ENCODE measurements around the gene KLK6. TPM values are rescaled to one million over a fixed set of nuclear protein-coding genes. Genes with fewer than 3 reads are reported as not detected.

Gene KLK6
- total and polyA plus RNA-seq, 2 of the 13 experiments (the other 11 are each of a cell fraction or from before 2014, with no cell fraction given): 0.15 to 1.8 TPM

DNA sequence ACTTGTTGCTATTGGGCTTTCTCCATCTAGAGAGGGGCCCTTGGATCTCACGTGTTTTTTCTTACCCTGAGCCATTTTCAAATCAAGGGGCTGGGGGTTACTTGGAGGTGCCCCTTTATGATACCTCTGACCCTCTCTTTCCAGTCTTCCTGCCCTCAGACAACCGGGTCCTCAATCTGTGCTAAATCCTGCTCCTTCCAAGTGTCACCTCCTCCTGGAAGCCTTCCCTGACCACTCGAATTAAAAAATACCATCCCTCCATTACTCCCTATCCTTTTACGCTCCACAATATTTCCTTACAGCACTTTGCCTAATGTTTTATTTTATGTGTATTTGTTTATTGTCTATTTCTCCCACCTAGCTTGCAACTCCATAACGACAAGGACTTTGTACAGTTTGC is 28.7 kb upstream of the KLK6 start (continued):
- TF ChIP-seq, protein P1, sequence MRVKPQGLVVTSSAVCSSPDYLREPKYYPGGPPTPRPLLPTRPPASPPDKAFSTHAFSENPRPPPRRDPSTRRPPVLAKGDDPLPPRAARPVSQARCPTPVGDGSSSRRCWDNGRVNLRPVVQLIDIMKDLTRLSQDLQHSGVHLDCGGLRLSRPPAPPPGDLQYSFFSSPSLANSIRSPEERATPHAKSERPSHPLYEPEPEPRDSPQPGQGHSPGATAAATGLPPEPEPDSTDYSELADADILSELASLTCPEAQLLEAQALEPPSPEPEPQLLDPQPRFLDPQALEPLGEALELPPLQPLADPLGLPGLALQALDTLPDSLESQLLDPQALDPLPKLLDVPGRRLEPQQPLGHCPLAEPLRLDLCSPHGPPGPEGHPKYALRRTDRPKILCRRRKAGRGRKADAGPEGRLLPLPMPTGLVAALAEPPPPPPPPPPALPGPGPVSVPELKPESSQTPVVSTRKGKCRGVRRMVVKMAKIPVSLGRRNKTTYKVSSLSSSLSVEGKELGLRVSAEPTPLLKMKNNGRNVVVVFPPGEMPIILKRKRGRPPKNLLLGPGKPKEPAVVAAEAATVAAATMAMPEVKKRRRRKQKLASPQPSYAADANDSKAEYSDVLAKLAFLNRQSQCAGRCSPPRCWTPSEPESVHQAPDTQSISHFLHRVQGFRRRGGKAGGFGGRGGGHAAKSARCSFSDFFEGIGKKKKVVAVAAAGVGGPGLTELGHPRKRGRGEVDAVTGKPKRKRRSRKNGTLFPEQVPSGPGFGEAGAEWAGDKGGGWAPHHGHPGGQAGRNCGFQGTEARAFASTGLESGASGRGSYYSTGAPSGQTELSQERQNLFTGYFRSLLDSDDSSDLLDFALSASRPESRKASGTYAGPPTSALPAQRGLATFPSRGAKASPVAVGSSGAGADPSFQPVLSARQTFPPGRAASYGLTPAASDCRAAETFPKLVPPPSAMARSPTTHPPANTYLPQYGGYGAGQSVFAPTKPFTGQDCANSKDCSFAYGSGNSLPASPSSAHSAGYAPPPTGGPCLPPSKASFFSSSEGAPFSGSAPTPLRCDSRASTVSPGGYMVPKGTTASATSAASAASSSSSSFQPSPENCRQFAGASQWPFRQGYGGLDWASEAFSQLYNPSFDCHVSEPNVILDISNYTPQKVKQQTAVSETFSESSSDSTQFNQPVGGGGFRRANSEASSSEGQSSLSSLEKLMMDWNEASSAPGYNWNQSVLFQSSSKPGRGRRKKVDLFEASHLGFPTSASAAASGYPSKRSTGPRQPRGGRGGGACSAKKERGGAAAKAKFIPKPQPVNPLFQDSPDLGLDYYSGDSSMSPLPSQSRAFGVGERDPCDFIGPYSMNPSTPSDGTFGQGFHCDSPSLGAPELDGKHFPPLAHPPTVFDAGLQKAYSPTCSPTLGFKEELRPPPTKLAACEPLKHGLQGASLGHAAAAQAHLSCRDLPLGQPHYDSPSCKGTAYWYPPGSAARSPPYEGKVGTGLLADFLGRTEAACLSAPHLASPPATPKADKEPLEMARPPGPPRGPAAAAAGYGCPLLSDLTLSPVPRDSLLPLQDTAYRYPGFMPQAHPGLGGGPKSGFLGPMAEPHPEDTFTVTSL (CRISPR knock-in tag; IDR thresholded peaks at IDR 0.05; ENCODE audit: borderline replicate concordance): no peak

DNA sequence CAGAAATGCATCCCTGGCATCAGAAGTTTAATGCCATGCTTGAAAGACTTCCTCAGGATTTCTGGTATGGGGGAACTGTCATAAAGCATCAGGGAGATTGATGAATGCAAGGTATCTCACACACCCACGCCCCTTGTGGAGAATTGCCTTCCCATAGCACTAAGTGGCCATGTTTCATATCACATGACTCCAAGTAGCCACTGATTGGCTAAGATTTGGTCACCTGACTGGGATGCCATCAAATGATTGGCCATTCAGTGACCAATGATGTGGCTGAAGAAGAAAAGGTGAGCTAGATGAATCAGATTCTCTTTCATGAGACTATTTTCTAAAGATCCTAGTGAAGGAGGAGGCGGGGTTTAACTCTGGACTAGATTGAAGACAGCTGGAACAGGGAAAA is 24.7 kb upstream of the KLK6 start:
- FAIRE-seq: no peak
- ChIA-PET CTCF (ENCODE audit: low intra/inter-chr PET ratio, low total read pairs) (no interaction called here), POLR2A (no interaction called here)
- Histone ChIP-seq H3K27ac (ENCODE audit: extremely low read length, insufficient read depth, low read length) (no peak overlapping the region), H4K20me1 (ENCODE audit: insufficient read depth, low read length) (no peaks in the 10 kb centered on the region), H3K27me3 (ENCODE audit: control insufficient read depth in 1 of 2, insufficient read depth in 2 of 2, low read length in 2 of 2) (peaks cover 1 to 8% of the 10 kb centered on the region in 2 experiments; a peak in 1 of 5 replicates), H3K4me3 (replicated peaks in 1 of 3; ENCODE audit: insufficient read depth in 1 of 3, low read depth in 2 of 3, low read length in 3 of 3) (no peak overlapping the region), H3K4me1 (ENCODE audit: insufficient read depth, low read length) (no peaks in the 10 kb centered on the region), H3K79me2 (ENCODE audit: insufficient read depth, low read length) (no peaks in the 10 kb centered on the region), H2AFZ (ENCODE audit: low read length) (no peak overlapping the region), H3K9ac (ENCODE audit: insufficient read depth, low read depth, low read length) (no peak overlapping the region), H3K4me2 (ENCODE audit: low read depth, low read length) (no peak overlapping the region), H3K36me3 (replicated peaks in 1 of 2; ENCODE audit: control insufficient read depth in 1 of 2, insufficient read depth in 2 of 2, low read length in 2 of 2) (no peaks in the 10 kb centered on the region), H3K9me3 (ENCODE audit: low read length) (no peaks in the 10 kb centered on the region)
- intact Hi-C loops (cut with micrococcal nuclease; ENCODE audit: unreplicated experiment): no loop called here
- BruUV-seq (replicated peaks): no TSS peak
- no peak for ATAC-seq
- WGBS (ENCODE audit: low lambda C conversion rate): 0% methylated on average over 1 of the region's 2 CpGs
- DNase-seq (ENCODE audit: low spot score): no peak
- in situ Hi-C loops (cut with HindIII; ENCODE audit: extremely low pct_ligation_motif_present, low pct_unique_long_range_greater_than_20kb): no loop called here
- TF ChIP-seq, protein P2, sequence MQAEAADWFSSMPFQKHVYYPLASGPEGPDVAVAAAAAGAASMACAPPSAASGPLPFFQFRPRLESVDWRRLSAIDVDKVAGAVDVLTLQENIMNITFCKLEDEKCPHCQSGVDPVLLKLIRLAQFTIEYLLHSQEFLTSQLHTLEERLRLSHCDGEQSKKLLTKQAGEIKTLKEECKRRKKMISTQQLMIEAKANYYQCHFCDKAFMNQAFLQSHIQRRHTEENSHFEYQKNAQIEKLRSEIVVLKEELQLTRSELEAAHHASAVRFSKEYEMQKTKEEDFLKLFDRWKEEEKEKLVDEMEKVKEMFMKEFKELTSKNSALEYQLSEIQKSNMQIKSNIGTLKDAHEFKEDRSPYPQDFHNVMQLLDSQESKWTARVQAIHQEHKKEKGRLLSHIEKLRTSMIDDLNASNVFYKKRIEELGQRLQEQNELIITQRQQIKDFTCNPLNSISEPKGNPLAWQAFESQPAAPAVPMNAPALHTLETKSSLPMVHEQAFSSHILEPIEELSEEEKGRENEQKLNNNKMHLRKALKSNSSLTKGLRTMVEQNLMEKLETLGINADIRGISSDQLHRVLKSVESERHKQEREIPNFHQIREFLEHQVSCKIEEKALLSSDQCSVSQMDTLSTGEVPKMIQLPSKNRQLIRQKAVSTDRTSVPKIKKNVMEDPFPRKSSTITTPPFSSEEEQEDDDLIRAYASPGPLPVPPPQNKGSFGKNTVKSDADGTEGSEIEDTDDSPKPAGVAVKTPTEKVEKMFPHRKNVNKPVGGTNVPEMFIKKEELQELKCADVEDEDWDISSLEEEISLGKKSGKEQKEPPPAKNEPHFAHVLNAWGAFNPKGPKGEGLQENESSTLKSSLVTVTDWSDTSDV (CRISPR knock-in tag; IDR thresholded peaks at IDR 0.05): no peak
- no peak for TF ChIP-seq ZNF75D (CRISPR knock-in tag; IDR thresholded peaks at IDR 0.05; ENCODE audit: borderline replicate concordance)
- TF ChIP-seq NFYB (CRISPR knock-in tag; IDR thresholded peaks at IDR 0.05): peak; percentile 33; the same call in 1 of the 2 replicates
- no peak for TF ChIP-seq SRSF1 (optimal IDR thresholded peaks at IDR 0.05; ENCODE audit: low read depth, low read length)
- TF ChIP-seq, protein P3, sequence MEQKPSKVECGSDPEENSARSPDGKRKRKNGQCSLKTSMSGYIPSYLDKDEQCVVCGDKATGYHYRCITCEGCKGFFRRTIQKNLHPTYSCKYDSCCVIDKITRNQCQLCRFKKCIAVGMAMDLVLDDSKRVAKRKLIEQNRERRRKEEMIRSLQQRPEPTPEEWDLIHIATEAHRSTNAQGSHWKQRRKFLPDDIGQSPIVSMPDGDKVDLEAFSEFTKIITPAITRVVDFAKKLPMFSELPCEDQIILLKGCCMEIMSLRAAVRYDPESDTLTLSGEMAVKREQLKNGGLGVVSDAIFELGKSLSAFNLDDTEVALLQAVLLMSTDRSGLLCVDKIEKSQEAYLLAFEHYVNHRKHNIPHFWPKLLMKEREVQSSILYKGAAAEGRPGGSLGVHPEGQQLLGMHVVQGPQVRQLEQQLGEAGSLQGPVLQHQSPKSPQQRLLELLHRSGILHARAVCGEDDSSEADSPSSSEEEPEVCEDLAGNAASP (CRISPR knock-in tag; IDR thresholded peaks at IDR 0.05; ENCODE audit: borderline replicate concordance): no peak
- TF ChIP-seq, protein P4, sequence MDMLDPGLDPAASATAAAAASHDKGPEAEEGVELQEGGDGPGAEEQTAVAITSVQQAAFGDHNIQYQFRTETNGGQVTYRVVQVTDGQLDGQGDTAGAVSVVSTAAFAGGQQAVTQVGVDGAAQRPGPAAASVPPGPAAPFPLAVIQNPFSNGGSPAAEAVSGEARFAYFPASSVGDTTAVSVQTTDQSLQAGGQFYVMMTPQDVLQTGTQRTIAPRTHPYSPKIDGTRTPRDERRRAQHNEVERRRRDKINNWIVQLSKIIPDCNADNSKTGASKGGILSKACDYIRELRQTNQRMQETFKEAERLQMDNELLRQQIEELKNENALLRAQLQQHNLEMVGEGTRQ (IDR thresholded peaks at IDR 0.05; ENCODE audit: low read depth, low read length): peak; percentile 43; the same call in 1 of the 2 replicates
- TF ChIP-seq, protein P4 (CRISPR knock-in tag; IDR thresholded peaks at IDR 0.05; ENCODE audit: borderline replicate concordance): no peak; the same call in 1 of the 2 replicates
- TF ChIP-seq PAX8 (CRISPR knock-in tag; IDR thresholded peaks at IDR 0.05; ENCODE audit: borderline replicate concordance): no peak
- no peak for TF ChIP-seq TSC22D2 (CRISPR knock-in tag; IDR thresholded peaks at IDR 0.05; ENCODE audit: borderline replicate concordance)
- no peak for TF ChIP-seq JUND (CRISPR knock-in tag; IDR thresholded peaks at IDR 0.05)

Data from HepG2 (cell line).